HG03354 (cell line): Measurements from ENCODE around the gene RERE.
A peak's percentile ranks its signal among the peaks of the same experiment; 100 is the strongest.

Experiments
- ATAC-seq: cut with Tn5 transposase; IDR thresholded peaks from one replicate; pipeline ENCODE4 v1.9.1; 2021; ENCODE audit warnings: mild to moderate bottlenecking; ENCODE audit not compliant: unreplicated experiment, poor library complexity, severe bottlenecking

RERE gene

GRCh38 chr1:8431019-8431418, 386.4 kb downstream of the RERE start:
- ATAC-seq: no peak

- no peak for ATAC-seq
Observed at GRCh38 chr1:8430476-8430875, 387.0 kb downstream of the RERE start.

- ATAC-seq: no peak
Observed at GRCh38 chr1:8429549-8430110, 387.8 kb downstream of the RERE start.

- no peak for ATAC-seq
Observed at GRCh38 chr1:8428441-8428840, 389.0 kb downstream of the RERE start.

GRCh38 chr1:8427986-8428385, 389.5 kb downstream of the RERE start:
- ATAC-seq: no peak

- ATAC-seq: peak; percentile 67
Observed at GRCh38 chr1:8427493-8427892, 389.9 kb downstream of the RERE start.

- no peak for ATAC-seq
Observed at GRCh38 chr1:8426996-8427395, 390.4 kb downstream of the RERE start.

- no peak for ATAC-seq
Observed at GRCh38 chr1:8425781-8426161, 391.7 kb downstream of the RERE start.

GRCh38 chr1:8425150-8425780, 392.2 kb downstream of the RERE start:
- ATAC-seq: no peak

- ATAC-seq: peak; percentile 36
Observed at GRCh38 chr1:8424539-8425116, 392.8 kb downstream of the RERE start.

- ATAC-seq: peak; percentile 32
Observed at GRCh38 chr1:8423692-8424538, 393.5 kb downstream of the RERE start.

- ATAC-seq: peak; percentile 1
Observed at GRCh38 chr1:8423269-8423691, 394.2 kb downstream of the RERE start.

GRCh38 chr1:8422510-8423268, 394.8 kb downstream of the RERE start:
- ATAC-seq: no peak

GRCh38 chr1:8421721-8422120, 395.7 kb downstream of the RERE start:
- no peak for ATAC-seq

GRCh38 chr1:8420318-8420717, 397.1 kb downstream of the RERE start:
- no peak for ATAC-seq

GRCh38 chr1:8419861-8420260, 397.6 kb downstream of the RERE start:
- ATAC-seq: no peak

GRCh38 chr1:8419172-8419571, 398.3 kb downstream of the RERE start:
- no peak for ATAC-seq

GRCh38 chr1:8418301-8418700, 399.1 kb downstream of the RERE start:
- no peak for ATAC-seq

- no peak for ATAC-seq
Observed at GRCh38 chr1:8417625-8418024, 399.8 kb downstream of the RERE start.

GRCh38 chr1:8416881-8417280, 400.6 kb downstream of the RERE start:
- ATAC-seq: no peak
